HFF-Myc (cell line): ENCODE results near the gene OTOR.

Experiments used
- DNase-seq: peaks from one replicate; pipeline ENCODE4 v3.0.0-alpha.2; 2011; ENCODE audit warnings: low read depth; ENCODE audit errors: extremely low read depth
- H3K4me3 ChIP-seq: replicated peaks from 2 replicates; pipeline ENCODE4 v1.5.1; 2011; ENCODE audit warnings: low read depth, mild to moderate bottlenecking, control low read depth, low read length
- TF ChIP-seq, protein P1 (sequence below): IDR thresholded peaks from 2 replicates; pipeline ENCODE4 v1.5.1; 2012; ENCODE audit warnings: mild to moderate bottlenecking, low read depth, low read length, control low read depth; ENCODE audit errors: missing control alignments

Gene OTOR

DNA sequence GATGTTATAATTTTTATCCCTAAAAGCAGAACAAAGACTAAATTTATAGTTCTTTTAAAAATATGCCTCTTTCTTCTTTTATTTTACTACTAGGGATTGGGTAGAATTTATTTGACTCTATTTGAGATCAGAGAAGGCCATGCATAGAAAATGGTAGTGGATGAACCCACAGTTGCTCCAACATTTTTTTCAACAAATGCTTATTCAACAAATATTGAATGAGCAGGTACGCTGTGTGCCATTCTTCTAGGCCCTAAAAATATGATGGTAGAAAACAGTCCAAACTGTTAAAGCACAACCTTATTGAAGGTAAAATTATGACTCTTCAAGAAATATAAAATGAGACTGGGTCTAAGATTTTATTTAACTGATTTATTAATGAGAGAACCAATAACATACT is 30.0 kb downstream of the OTOR start:
- TF ChIP-seq, protein P1, sequence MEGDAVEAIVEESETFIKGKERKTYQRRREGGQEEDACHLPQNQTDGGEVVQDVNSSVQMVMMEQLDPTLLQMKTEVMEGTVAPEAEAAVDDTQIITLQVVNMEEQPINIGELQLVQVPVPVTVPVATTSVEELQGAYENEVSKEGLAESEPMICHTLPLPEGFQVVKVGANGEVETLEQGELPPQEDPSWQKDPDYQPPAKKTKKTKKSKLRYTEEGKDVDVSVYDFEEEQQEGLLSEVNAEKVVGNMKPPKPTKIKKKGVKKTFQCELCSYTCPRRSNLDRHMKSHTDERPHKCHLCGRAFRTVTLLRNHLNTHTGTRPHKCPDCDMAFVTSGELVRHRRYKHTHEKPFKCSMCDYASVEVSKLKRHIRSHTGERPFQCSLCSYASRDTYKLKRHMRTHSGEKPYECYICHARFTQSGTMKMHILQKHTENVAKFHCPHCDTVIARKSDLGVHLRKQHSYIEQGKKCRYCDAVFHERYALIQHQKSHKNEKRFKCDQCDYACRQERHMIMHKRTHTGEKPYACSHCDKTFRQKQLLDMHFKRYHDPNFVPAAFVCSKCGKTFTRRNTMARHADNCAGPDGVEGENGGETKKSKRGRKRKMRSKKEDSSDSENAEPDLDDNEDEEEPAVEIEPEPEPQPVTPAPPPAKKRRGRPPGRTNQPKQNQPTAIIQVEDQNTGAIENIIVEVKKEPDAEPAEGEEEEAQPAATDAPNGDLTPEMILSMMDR = no peak
- DNase-seq = no peak
- no peak overlapping the region for H3K4me3 ChIP-seq

DNA sequence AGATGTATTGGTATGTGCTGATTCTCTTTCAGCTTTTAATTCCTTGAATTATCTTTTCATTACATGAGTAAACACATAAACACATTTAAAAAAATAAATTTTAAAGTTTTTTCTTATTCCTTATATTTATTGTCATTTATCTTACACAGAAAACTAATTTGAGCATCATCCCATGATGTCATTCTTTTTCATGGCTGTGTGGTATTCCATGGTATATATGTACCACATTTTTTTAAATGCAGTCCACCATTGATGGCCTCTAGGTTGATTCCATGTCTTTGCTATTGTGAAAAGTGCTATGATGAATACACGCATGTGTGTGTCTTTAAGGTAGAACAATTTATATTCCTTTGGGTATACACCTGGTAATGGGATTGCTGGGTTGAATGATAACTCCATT is 33.3 kb downstream of the OTOR start:
- no peak overlapping the region for H3K4me3 ChIP-seq
- DNase-seq = no peak
- TF ChIP-seq, protein P1 = no peak

DNA sequence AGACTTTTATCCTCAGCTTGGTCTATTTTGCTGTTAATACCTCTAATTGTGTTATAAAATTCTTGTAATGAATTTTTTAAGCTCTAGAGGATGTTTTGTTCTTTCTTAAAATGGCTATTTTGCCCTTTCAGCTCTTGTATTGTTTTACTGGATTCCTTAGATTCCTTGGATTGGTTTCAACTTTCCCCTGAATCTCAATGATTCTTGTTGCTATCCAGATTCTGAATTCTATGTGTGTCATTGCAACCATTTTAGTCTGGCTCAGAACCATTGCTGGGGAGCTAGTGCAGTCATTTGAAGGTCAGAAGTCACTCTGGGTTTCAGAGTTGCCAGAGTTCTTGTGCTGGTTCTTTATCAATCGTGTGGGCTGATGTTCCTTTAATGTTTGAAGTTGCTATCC is 37.1 kb downstream of the OTOR start:
- DNase-seq = no peak
- TF ChIP-seq, protein P1 = no peak
- H3K4me3 ChIP-seq = no peak overlapping the region
